Transverse colon (tissue), 4 donors: ENCODE results near the gene THAP9.

Experiments used
- CTCF ChIP-seq, 5 experiments: fragments of 200-600 bp in 3 of 5; fragments of 450-650 bp in 2 of 5; sonication (generic) in 3 of 5; IDR thresholded peaks; 1 replicate in 2 of 5; 2 replicates in 3 of 5; pipeline ENCODE4 v1.5.1; 2016 to 2017; ENCODE audit warnings: antibody characterized with exemption in 5 of 5, inconsistent platforms in 3 of 5, mild to moderate bottlenecking in 2 of 5, moderate library complexity in 1 of 5
- EP300 ChIP-seq: sonication (generic); formaldehyde crosslinking; IDR thresholded peaks from one replicate; pipeline ENCODE4 v1.6.1; 2017; ENCODE audit warnings: antibody characterized with exemption, low read depth
- POLR2A ChIP-seq: fragments of 450-650 bp; IDR thresholded peaks from one replicate; pipeline ENCODE4 v1.6.1; 2016; ENCODE audit warnings: antibody characterized with exemption, mild to moderate bottlenecking, moderate library complexity
- POLR2AphosphoS5 ChIP-seq, 3 donors: sonication (generic); formaldehyde crosslinking; IDR thresholded peaks; one replicate each; pipeline ENCODE4 v1.6.1; 2016; ENCODE audit warnings: antibody characterized with exemption in 3 of 3

- TF ChIP-seq CTCF (IDR thresholded peaks at IDR 0.05) (no peak), POLR2AphosphoS5 (IDR thresholded peaks at IDR 0.05) (no peak), POLR2A (no peak), EP300 (no peak)
Observed at GRCh38 chr4:82896755-82897154, 3.8 kb upstream of the THAP9 start.
